ENCODE data around the gene HOXC11. TPM values are rescaled to one million over a fixed set of nuclear protein-coding genes. Genes with fewer than 3 reads are reported as not detected.
A peak's percentile ranks its signal among the peaks of the same experiment; 100 is the strongest.

Gene HOXC11
- total and polyA plus RNA-seq, 10 of the 15 experiments (the other 5 are each of a cell fraction or from before 2014, with no cell fraction given), result not detected

DNA sequence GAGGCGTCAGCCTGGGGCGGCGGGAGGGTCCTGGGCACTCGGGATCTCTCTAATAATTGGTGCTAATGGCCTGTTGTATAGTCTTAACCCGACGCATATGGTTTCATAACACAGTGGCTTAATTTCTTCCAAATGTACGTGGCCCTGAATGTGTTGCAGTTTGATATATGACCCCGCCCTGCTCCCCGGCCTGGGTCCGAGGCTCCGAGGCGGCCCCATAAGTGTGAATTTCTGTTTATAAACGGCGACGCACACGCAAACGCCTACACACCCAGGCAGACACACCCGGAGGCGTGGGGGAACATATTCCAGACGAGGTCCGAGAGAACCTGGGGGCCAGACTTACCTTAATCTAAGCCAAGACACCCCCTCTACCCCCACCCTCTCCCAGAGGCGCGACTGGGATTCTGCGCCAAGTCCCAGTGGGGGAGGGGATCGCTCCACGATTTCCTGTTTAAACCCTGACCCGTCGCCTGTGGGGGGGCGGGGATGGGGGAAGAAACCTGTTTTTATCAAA lies 45.6 kb downstream of the HOXC11 start:
- peak; percentile 2; the same call in 2 of the 3 replicates for ATAC-seq
- BruUV-seq (replicated peaks), result TSS peak; percentile 97
- TF ChIP-seq DPF2 (IDR thresholded peaks at IDR 0.05) (no peak), ETV6 (conservative IDR thresholded peaks at IDR 0.05 in 1 of 2, IDR thresholded peaks at IDR 0.05 in 1 of 2; ENCODE audit: borderline replicate concordance in 1 of 2, low read depth in 1 of 2) (no peak), ZZZ3 (IDR thresholded peaks at IDR 0.05; ENCODE audit: control insufficient read depth, insufficient read length, low read depth) (no peak), MYB (IDR thresholded peaks at IDR 0.05; ENCODE audit: borderline replicate concordance, low read depth, low read length) (no peak), ZNF207 (IDR thresholded peaks at IDR 0.05; ENCODE audit: borderline replicate concordance) (0 out of 2 replicates have a peak, but pooled peaks have one; percentile 58), POLR2AphosphoS5 (IDR thresholded peaks at IDR 0.05; ENCODE audit: low read length) (no peak), NRF1 (conservative IDR thresholded peaks at IDR 0.05; ENCODE audit: low read depth, low read length) (no peak), FOXK2 (IDR thresholded peaks at IDR 0.05) (no peak), RELA (IDR thresholded peaks at IDR 0.05; ENCODE audit: borderline replicate concordance, partially characterized antibody) (no peak), SREBF1 (IDR thresholded peaks at IDR 0.05; ENCODE audit: low read length) (no peak), PAX5 (IDR thresholded peaks at IDR 0.05; ENCODE audit: borderline replicate concordance, low read depth, low read length) (no peak), SMAD1 (IDR thresholded peaks at IDR 0.05; ENCODE audit: low read depth, partially characterized antibody) (peak; percentile 8), BACH1 (IDR thresholded peaks at IDR 0.05; ENCODE audit: borderline replicate concordance) (0 out of 2 replicates have a peak, but pooled peaks have one; percentile 17), NFIC (IDR thresholded peaks at IDR 0.05; ENCODE audit: low read depth, low read length) (no peak), RUNX3 (IDR thresholded peaks at IDR 0.05; ENCODE audit: low read length) (no peak), MYC (IDR thresholded peaks at IDR 0.05; ENCODE audit: insufficient read depth, insufficient read length, insufficient replicate concordance, low read length, severe bottlenecking) (no peak), IKZF2 (IDR thresholded peaks at IDR 0.05) (peak in 1 of 2 experiments; percentile 1; a peak in 1 of 4 replicates)
- TF ChIP-seq, protein P1, sequence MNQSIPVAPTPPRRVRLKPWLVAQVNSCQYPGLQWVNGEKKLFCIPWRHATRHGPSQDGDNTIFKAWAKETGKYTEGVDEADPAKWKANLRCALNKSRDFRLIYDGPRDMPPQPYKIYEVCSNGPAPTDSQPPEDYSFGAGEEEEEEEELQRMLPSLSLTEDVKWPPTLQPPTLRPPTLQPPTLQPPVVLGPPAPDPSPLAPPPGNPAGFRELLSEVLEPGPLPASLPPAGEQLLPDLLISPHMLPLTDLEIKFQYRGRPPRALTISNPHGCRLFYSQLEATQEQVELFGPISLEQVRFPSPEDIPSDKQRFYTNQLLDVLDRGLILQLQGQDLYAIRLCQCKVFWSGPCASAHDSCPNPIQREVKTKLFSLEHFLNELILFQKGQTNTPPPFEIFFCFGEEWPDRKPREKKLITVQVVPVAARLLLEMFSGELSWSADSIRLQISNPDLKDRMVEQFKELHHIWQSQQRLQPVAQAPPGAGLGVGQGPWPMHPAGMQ (IDR thresholded peaks at IDR 0.05; ENCODE audit: borderline replicate concordance), result no peak
- TF ChIP-seq, protein P2, sequence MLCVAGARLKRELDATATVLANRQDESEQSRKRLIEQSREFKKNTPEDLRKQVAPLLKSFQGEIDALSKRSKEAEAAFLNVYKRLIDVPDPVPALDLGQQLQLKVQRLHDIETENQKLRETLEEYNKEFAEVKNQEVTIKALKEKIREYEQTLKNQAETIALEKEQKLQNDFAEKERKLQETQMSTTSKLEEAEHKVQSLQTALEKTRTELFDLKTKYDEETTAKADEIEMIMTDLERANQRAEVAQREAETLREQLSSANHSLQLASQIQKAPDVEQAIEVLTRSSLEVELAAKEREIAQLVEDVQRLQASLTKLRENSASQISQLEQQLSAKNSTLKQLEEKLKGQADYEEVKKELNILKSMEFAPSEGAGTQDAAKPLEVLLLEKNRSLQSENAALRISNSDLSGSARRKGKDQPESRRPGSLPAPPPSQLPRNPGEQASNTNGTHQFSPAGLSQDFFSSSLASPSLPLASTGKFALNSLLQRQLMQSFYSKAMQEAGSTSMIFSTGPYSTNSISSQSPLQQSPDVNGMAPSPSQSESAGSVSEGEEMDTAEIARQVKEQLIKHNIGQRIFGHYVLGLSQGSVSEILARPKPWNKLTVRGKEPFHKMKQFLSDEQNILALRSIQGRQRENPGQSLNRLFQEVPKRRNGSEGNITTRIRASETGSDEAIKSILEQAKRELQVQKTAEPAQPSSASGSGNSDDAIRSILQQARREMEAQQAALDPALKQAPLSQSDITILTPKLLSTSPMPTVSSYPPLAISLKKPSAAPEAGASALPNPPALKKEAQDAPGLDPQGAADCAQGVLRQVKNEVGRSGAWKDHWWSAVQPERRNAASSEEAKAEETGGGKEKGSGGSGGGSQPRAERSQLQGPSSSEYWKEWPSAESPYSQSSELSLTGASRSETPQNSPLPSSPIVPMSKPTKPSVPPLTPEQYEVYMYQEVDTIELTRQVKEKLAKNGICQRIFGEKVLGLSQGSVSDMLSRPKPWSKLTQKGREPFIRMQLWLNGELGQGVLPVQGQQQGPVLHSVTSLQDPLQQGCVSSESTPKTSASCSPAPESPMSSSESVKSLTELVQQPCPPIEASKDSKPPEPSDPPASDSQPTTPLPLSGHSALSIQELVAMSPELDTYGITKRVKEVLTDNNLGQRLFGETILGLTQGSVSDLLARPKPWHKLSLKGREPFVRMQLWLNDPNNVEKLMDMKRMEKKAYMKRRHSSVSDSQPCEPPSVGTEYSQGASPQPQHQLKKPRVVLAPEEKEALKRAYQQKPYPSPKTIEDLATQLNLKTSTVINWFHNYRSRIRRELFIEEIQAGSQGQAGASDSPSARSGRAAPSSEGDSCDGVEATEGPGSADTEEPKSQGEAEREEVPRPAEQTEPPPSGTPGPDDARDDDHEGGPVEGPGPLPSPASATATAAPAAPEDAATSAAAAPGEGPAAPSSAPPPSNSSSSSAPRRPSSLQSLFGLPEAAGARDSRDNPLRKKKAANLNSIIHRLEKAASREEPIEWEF (IDR thresholded peaks at IDR 0.05; ENCODE audit: insufficient replicate concordance, low read depth, low read length), result no peak

More for the DNA sequence above, 45.6 kb downstream of the HOXC11 start:
- H3K79me2 ChIP-seq (ENCODE audit: control insufficient read depth, insufficient read depth, low read length), result no peaks in the 10 kb centered on the region
- WGBS (ENCODE audit: insufficient coverage, insufficient replicate concordance, low lambda C conversion rate, missing lambda C conversion rate), result 50% methylated on average over 24 of the region's 29 CpGs
- H3K36me3 ChIP-seq (ENCODE audit: control insufficient read depth in 2 of 2, insufficient read depth in 2 of 2, low read length in 1 of 2), result no peaks in the 10 kb centered on the region
- SMC1A ChIA-PET (ENCODE audit: uncharacterized antibody, unreplicated experiment), result no interaction called here
- peaks cover 21% of the 10 kb centered on the region for H3K4me1 ChIP-seq (ENCODE audit: control insufficient read depth, insufficient read depth, low read length)
- POLR2A ChIA-PET, result interaction anchor here (1.1 kb wide), 1 partner anchor 180 kb away, joined by 3 read pairs; no protein-coding TSS in a partner anchor
- peak overlapping the region; percentile 80 for H3K27ac ChIP-seq (ENCODE audit: control insufficient read depth, insufficient read depth)
- RAD21 ChIA-PET (ENCODE audit: unreplicated experiment), result interaction anchor here (1.6 to 1.8 kb wide), 2 partner anchors 14 to 171 kb away, joined by 17 to 21 read pairs; partner anchors contain the start of genes HOXC5 and SMUG1
- DNase-seq (ENCODE audit: low read depth, low spot score) (no peak), FAIRE-seq (no peak)
- H3K9ac ChIP-seq (ENCODE audit: control insufficient read depth, insufficient read depth, low read length), result peak overlapping the region; percentile 93
- H3K27me3 ChIP-seq (replicated peaks in 1 of 2; ENCODE audit: control insufficient read depth in 2 of 2, insufficient read depth in 2 of 2, low read length in 1 of 2), result peaks cover 6 to 24% of the 10 kb centered on the region in 2 experiments
- no peaks in the 10 kb centered on the region; the same call in 1 of the 2 replicates for H4K20me1 ChIP-seq (ENCODE audit: control insufficient read depth, insufficient read depth)
- intact Hi-C loops (cut with micrococcal nuclease; ENCODE audit: unreplicated experiment) (loop anchor here (1.0 kb wide), 1 partner anchor 35 kb away; the partner anchor contains the start of gene HOXC4), in situ Hi-C loops (cut with MboI) (no loop called here)
- H3K9me3 ChIP-seq (replicated peaks; ENCODE audit: control insufficient read depth, insufficient read depth, low read length), result no peaks in the 10 kb centered on the region
- peak overlapping the region; percentile 88 for H3K4me3 ChIP-seq
- CTCF ChIA-PET, result interaction anchor here (3.5 kb wide), 1 partner anchor 11 kb away, joined by 27 read pairs; the partner anchor contains the start of gene HOXC8
- peak overlapping the region; percentile 95 for H3K4me2 ChIP-seq (ENCODE audit: control insufficient read depth, insufficient read depth)
- H2AFZ ChIP-seq (ENCODE audit: control insufficient read depth, low read depth, low read length), result peak overlapping the region; percentile 89

Measured in GM12878 (cell line).